HCT116 (cell line): ENCODE data around the gene UCN. TPM values are rescaled to one million over a fixed set of nuclear protein-coding genes. Genes with fewer than 3 reads are reported as not detected.

Experiments
- ATAC-seq: fragments of 200-7000 bp; cut with Tn5 transposase; 2 replicates; pipeline ENCODE4 v1.9.1; 2020; ENCODE audit warnings: mild to moderate bottlenecking, moderate library complexity
- BruUV-seq: library from RNA; stranded (reverse); fragments of 400-500 nt; replicated peaks from 2 replicates; lab custom pipeline; 2021; lab: Mats Ljungman, UMichigan
- CTCF ChIA-PET: fragments of 300-600 bp; sonication (Branson Sonifier 250); formaldehyde crosslinking; loops from one replicate; lab custom pipeline; 2021; ENCODE audit warnings: antibody characterized with exemption; lab: Charles Lee
- POLR2A ChIA-PET: fragments of 300-600, 350-600 bp; sonication (Branson Sonifier 250); formaldehyde crosslinking; loops from one replicate; lab custom pipeline; 2021; ENCODE audit warnings: antibody characterized with exemption; lab: Charles Lee
- RAD21 ChIA-PET, 2 experiments: fragments of 300-600 bp; sonication (Branson Sonifier 250); formaldehyde crosslinking; loops; one replicate each; lab custom pipeline; 2023; ENCODE audit warnings: low total read pairs in 2 of 2; ENCODE audit not compliant: uncharacterized antibody in 2 of 2, unreplicated experiment in 2 of 2, low non-redundant PET in 1 of 2; lab: Charles Lee
- DNase-seq: peaks from one replicate; pipeline ENCODE4 v3.0.0-alpha.2; 2010; ENCODE audit warnings: low read depth, low spot score
- H2AFZ ChIP-seq: fragments of 200-600 bp; shearing (Covaris generic), sonication (generic); 2 replicates; pipeline ENCODE4 v1.6.1; 2017; ENCODE audit warnings: low read depth, mixed run types, mixed read lengths, antibody characterized with exemption, low read length; ENCODE audit not compliant: poor library complexity, severe bottlenecking
- H3K27ac ChIP-seq: 2 replicates; pipeline ENCODE4 v1.5.1; 2012; ENCODE audit warnings: low read depth, low read length
- H3K27me3 ChIP-seq: fragments of 200-600 bp; sonication (generic); 2 replicates; pipeline ENCODE4 v1.6.1; 2016; ENCODE audit warnings: mixed run types, low read length, mixed read lengths; ENCODE audit not compliant: insufficient read depth
- H3K36me3 ChIP-seq, 2 experiments: fragments of 200-500 bp in 1 of 2; fragments of 200-600 bp in 1 of 2; sonication (Bioruptor generic) in 1 of 2; sonication (generic) in 1 of 2; 2 replicates each; pipeline versions ENCODE4 v1.5.1 to v1.6.1; 2014 to 2016; ENCODE audit warnings: low read length in 2 of 2, inconsistent platforms in 1 of 2, mixed read lengths in 1 of 2, mixed run types in 1 of 2; ENCODE audit not compliant: insufficient read depth in 2 of 2, control insufficient read depth in 1 of 2
- H3K4me1 ChIP-seq, 2 experiments: fragments of 200-600 bp in 1 of 2; sonication (generic) in 1 of 2; 2 replicates each; pipeline versions ENCODE4 v1.5.1 to v1.6.1; 2012 to 2017; ENCODE audit warnings: low read length in 2 of 2, inconsistent platforms in 1 of 2, mild to moderate bottlenecking in 1 of 2, mixed read lengths in 1 of 2, mixed run types in 1 of 2, moderate library complexity in 1 of 2; ENCODE audit not compliant: insufficient read depth in 2 of 2, control insufficient read depth in 1 of 2
- H3K4me2 ChIP-seq: fragments of 200-600 bp; sonication (generic); 2 replicates; pipeline ENCODE4 v1.6.1; 2017; ENCODE audit warnings: mixed run types, low read length, mixed read lengths
- H3K4me3 ChIP-seq, 2 experiments: fragments of 200-600 bp in 1 of 2; sonication (generic) in 1 of 2; replicated peaks in 1 of 2; 2 replicates each; pipeline ENCODE4 v1.5.1; 2011 to 2016; ENCODE audit warnings: low read length in 2 of 2, control low read depth in 1 of 2, low read depth in 1 of 2, mild to moderate bottlenecking in 1 of 2, mixed read lengths in 1 of 2, mixed run types in 1 of 2
- H3K79me2 ChIP-seq: fragments of 200-600 bp; sonication (generic); 2 replicates; pipeline ENCODE4 v1.6.1; 2017; ENCODE audit warnings: mild to moderate bottlenecking, mixed run types, low read length, moderate library complexity, mixed read lengths; ENCODE audit not compliant: insufficient read depth
- H3K9ac ChIP-seq: fragments of 200-600 bp; sonication (generic); 2 replicates; pipeline ENCODE4 v1.6.1; 2016; ENCODE audit warnings: low read length, mixed read lengths
- H3K9me2 ChIP-seq: fragments of 200-600 bp; sonication (generic), shearing (Covaris generic); 2 replicates; pipeline ENCODE4 v1.6.1; 2017; ENCODE audit warnings: mixed run types, mild to moderate bottlenecking, moderate library complexity; ENCODE audit not compliant: insufficient read depth
- H3K9me3 ChIP-seq, 2 experiments: fragments of 200-500 bp in 1 of 2; fragments of 200-600 bp in 1 of 2; sonication (Bioruptor generic) in 1 of 2; sonication (generic) in 1 of 2; 2 replicates each; pipeline ENCODE4 v1.6.1; 2014 to 2017; ENCODE audit warnings: low read length in 2 of 2, mixed read lengths in 2 of 2, inconsistent platforms in 1 of 2, low read depth in 1 of 2, mild to moderate bottlenecking in 1 of 2, mixed run types in 1 of 2, moderate library complexity in 1 of 2; ENCODE audit not compliant: control insufficient read depth in 1 of 2, insufficient read depth in 1 of 2
- H4K20me1 ChIP-seq: fragments of 200-600 bp; sonication (generic), shearing (Covaris generic); 2 replicates; pipeline ENCODE4 v1.6.1; 2017; ENCODE audit warnings: mixed run types, mild to moderate bottlenecking, moderate library complexity; ENCODE audit not compliant: insufficient read depth
- ATF3 ChIP-seq: IDR thresholded peaks from 2 replicates; pipeline ENCODE4 v1.6.1; 2012
- ELF1 ChIP-seq: IDR thresholded peaks from 2 replicates; pipeline ENCODE4 v1.6.1; 2012; ENCODE audit warnings: low read depth, borderline replicate concordance
- FOSL1 ChIP-seq: IDR thresholded peaks from 2 replicates; pipeline ENCODE4 v1.6.1; 2012; ENCODE audit warnings: low read depth
- JUND ChIP-seq: IDR thresholded peaks from 2 replicates; pipeline ENCODE4 v1.6.1; 2012
- POLR2AphosphoS5 ChIP-seq: IDR thresholded peaks from 2 replicates; pipeline ENCODE4 v1.6.1; 2011; ENCODE audit warnings: mild to moderate bottlenecking, low read depth, low read length, moderate library complexity
- REST ChIP-seq: IDR thresholded peaks from 2 replicates; pipeline ENCODE4 v1.6.1; 2012; ENCODE audit warnings: low read depth
- SIN3A ChIP-seq: IDR thresholded peaks from 2 replicates; pipeline ENCODE4 v1.6.1; 2012; ENCODE audit warnings: low read depth
- TCF7L2 ChIP-seq: IDR thresholded peaks from 2 replicates; pipeline ENCODE4 v1.7.0; 2011; ENCODE audit warnings: borderline replicate concordance, inconsistent platforms; ENCODE audit not compliant: insufficient read depth, insufficient read length; ENCODE audit errors: extremely low read depth
- YY1 ChIP-seq: IDR thresholded peaks from 2 replicates; pipeline ENCODE4 v1.6.1; 2011; ENCODE audit warnings: low read length, low read depth, moderate library complexity, mild to moderate bottlenecking; ENCODE audit not compliant: insufficient replicate concordance; ENCODE audit errors: extremely low read depth
- ZBTB33 ChIP-seq: IDR thresholded peaks from 2 replicates; pipeline ENCODE4 v1.6.1; 2011; ENCODE audit warnings: mild to moderate bottlenecking, low read length, moderate library complexity; ENCODE audit not compliant: insufficient replicate concordance; ENCODE audit errors: extremely low read depth
- ZFX ChIP-seq: fragments of 450-650 bp; IDR thresholded peaks from 2 replicates; pipeline ENCODE4 v1.6.1; 2017
- ZNF274 ChIP-seq: fragments of 200-500 bp; sonication (Bioruptor generic); IDR thresholded peaks from 2 replicates; pipeline ENCODE4 v1.6.1; 2014; ENCODE audit warnings: mild to moderate bottlenecking, low read depth, low read length, inconsistent platforms
- intact Hi-C: fragments of 100-400 bp; cut with micrococcal nuclease; formaldehyde crosslinking; loops from 2 replicates; pipeline ENCODE4 v1.10.0; 2022
- total RNA-seq: library from RNA; stranded (reverse); gene quantifications from one replicate; pipeline ENCODE4 v1.2.1, GENCODE V29; 2021; ENCODE audit not compliant: unreplicated experiment

Gene UCN
- total RNA-seq, 1 experiment from 2014 or later: 8.0 TPM

GRCh38 chr2:27324720-27325119, 16.5 kb upstream of the UCN start:
- DNase-seq (no peak), ATAC-seq (no peak)
- ChIA-PET POLR2A (interaction anchor here (0.6 kb wide), 1 partner anchor 21 kb away, joined by 3 read pairs; no protein-coding TSS in a partner anchor), RAD21 (no interaction called here), CTCF (no interaction called here)
- Histone ChIP-seq H3K27me3 (no peaks in the 10 kb centered on the region), H3K4me1 (peaks cover 20 to 35% of the 10 kb centered on the region in 2 experiments), H3K9me2 (no peaks in the 10 kb centered on the region), H3K9ac (no peak overlapping the region), H3K36me3 (peaks cover 17 to 21% of the 10 kb centered on the region in 2 experiments; a peak in 3 of 4 replicates), H4K20me1 (no peaks in the 10 kb centered on the region), H3K9me3 (no peaks in the 10 kb centered on the region), H3K4me2 (no peak overlapping the region), H3K27ac (no peak overlapping the region), H3K79me2 (peaks cover 15% of the 10 kb centered on the region), H2AFZ (no peak overlapping the region), H3K4me3 (no peak overlapping the region)
- no TSS peak for BruUV-seq
- TF ChIP-seq YY1: no peak
- TF ChIP-seq SIN3A: no peak
- TF ChIP-seq ZNF274: no peak
- peak; percentile 46 for TF ChIP-seq POLR2AphosphoS5
- TF ChIP-seq ELF1: no peak
- TF ChIP-seq JUND: 0 out of 2 replicates have a peak, but pooled peaks have one; percentile 1
- intact Hi-C loops: loop anchor here (5.0 kb wide), 2 partner anchors 48 to 62 kb away; partner anchors contain the start of genes EIF2B4, SLC30A3 and SNX17

GRCh38 chr2:27323596-27324285, 15.5 kb upstream of the UCN start:
- Histone ChIP-seq H3K4me1 (peaks cover 24 to 40% of the 10 kb centered on the region in 2 experiments), H3K27me3 (no peaks in the 10 kb centered on the region), H3K9me3 (no peaks in the 10 kb centered on the region), H3K9me2 (no peaks in the 10 kb centered on the region), H3K79me2 (peaks cover 15% of the 10 kb centered on the region), H3K4me3 (peak overlapping the region; percentile 85 to 90), H4K20me1 (no peaks in the 10 kb centered on the region), H3K9ac (peak overlapping the region; percentile 92), H3K4me2 (peak overlapping the region; percentile 87), H3K36me3 (peaks cover 11 to 14% of the 10 kb centered on the region in 2 experiments; a peak in 3 of 4 replicates), H3K27ac (peak overlapping the region; percentile 90), H2AFZ (no peak overlapping the region)
- RAD21 ChIA-PET: no interaction called here
- intact Hi-C loops: loop anchor here (1.0 to 5.0 kb wide), 3 partner anchors 34 to 61 kb away; partner anchors contain the start of genes EIF2B4, SLC30A3 and SNX17
- CTCF ChIA-PET: interaction anchor here (1.3 kb wide), 1 partner anchor 44 kb away, joined by 4 read pairs; no protein-coding TSS in a partner anchor
- BruUV-seq: no TSS peak
- POLR2A ChIA-PET: interaction anchor here (1.3 kb wide), 1 partner anchor 46 kb away, joined by 4 read pairs; the partner anchor contains the start of gene EIF2B4
- no peak for ATAC-seq
- DNase-seq: no peak
- TF ChIP-seq FOSL1 (no peak), POLR2AphosphoS5 (no peak), TCF7L2 (no peak), ZBTB33 (no peak), ATF3 (no peak), ZFX (no peak), REST (no peak)
